Uterus (tissue), 2 donors: Measurements from ENCODE around the gene SUPT3H.

Source experiments
- CTCF ChIP-seq, 4 experiments: fragments of 200-600 bp in 2 of 4; fragments of 450-650 bp in 2 of 4; sonication (generic) in 2 of 4; IDR thresholded peaks; one replicate each; pipeline ENCODE4 v1.5.1; 2016 to 2019; ENCODE audit warnings: antibody characterized with exemption in 4 of 4, mild to moderate bottlenecking in 2 of 4, moderate library complexity in 1 of 4
- POLR2A ChIP-seq, 2 donors: fragments of 450-650 bp; IDR thresholded peaks; one replicate each; pipeline ENCODE4 v1.6.1; 2016; ENCODE audit warnings: antibody characterized with exemption in 2 of 2, mild to moderate bottlenecking in 1 of 2, moderate library complexity in 1 of 2

GRCh38 chr6:45231660-45232059, 146.1 kb downstream of the SUPT3H start:
- TF ChIP-seq CTCF (IDR thresholded peaks at IDR 0.05) (no peak), POLR2A (IDR thresholded peaks at IDR 0.05) (no peak)
